ENCODE results near the gene CDH4. TPM values are rescaled to one million over a fixed set of nuclear protein-coding genes. Genes with fewer than 3 reads are reported as not detected.
A peak's percentile ranks its signal among the peaks of the same experiment; 100 is the strongest.

CDH4 gene
- total and polyA plus RNA-seq, 2 of the 13 experiments (the other 11 are each of a cell fraction or from before 2014, with no cell fraction given), result not detected

DNA sequence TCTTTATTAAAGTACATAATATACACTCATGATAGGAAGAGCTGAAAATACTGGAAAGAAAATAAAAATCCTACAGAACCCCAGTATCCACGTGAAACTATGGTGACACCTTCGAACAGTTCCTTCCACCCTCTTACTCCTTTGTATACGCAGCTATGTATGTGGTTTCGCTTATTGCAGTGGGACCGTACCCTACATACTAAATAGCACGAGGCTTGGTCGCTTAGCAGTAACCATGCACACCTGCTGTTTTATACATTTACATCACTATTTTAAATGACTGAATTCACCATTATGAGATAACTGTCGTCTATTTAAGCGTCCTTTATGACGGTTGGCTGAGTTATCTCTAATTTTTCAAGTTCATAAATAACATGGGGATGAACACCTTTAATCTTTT lies 400.1 kb downstream of the CDH4 start:
- no TSS peak for BruUV-seq (replicated peaks)

DNA sequence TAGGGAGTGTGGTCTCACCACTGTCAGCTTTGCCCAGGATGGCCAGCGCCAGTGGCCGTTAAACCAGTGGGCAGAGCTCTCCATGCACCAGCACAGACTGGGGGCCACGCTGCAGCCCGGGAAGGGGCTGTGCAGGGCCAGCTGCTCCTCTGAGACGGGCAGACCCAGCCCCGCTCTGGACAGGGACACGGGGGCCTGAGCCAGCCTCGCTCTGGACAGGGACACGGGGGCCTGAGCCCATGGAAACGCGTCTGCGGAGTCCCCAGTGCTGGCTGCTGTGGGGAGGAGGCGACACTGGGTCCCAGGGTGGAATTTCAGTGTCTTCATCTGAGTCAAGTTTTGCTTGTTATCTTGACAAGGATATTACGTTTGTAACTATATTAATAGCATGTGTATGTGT lies 402.7 kb downstream of the CDH4 start:
- BruUV-seq (replicated peaks), result no TSS peak
- TF ChIP-seq ZNF136 (CRISPR knock-in tag; IDR thresholded peaks at IDR 0.05; ENCODE audit: low read depth), result no peak
- TF ChIP-seq, protein P1, sequence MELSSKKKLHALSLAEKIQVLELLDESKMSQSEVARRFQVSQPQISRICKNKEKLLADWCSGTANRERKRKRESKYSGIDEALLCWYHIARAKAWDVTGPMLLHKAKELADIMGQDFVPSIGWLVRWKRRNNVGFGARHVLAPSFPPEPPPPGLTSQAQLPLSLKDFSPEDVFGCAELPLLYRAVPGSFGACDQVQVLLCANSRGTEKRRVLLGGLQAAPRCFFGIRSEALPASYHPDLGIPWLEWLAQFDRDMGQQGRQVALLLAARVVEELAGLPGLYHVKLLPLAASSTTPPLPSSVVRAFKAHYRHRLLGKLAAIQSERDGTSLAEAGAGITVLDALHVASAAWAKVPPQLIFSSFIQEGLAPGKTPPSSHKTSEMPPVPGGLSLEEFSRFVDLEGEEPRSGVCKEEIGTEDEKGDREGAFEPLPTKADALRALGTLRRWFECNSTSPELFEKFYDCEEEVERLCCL (CRISPR knock-in tag; IDR thresholded peaks at IDR 0.05; ENCODE audit: borderline replicate concordance), result no peak
- no peak for TF ChIP-seq SP4 (CRISPR knock-in tag; IDR thresholded peaks at IDR 0.05)
- TF ChIP-seq RXRB (CRISPR knock-in tag; IDR thresholded peaks at IDR 0.05; ENCODE audit: borderline replicate concordance), result no peak
- TF ChIP-seq, protein P2, sequence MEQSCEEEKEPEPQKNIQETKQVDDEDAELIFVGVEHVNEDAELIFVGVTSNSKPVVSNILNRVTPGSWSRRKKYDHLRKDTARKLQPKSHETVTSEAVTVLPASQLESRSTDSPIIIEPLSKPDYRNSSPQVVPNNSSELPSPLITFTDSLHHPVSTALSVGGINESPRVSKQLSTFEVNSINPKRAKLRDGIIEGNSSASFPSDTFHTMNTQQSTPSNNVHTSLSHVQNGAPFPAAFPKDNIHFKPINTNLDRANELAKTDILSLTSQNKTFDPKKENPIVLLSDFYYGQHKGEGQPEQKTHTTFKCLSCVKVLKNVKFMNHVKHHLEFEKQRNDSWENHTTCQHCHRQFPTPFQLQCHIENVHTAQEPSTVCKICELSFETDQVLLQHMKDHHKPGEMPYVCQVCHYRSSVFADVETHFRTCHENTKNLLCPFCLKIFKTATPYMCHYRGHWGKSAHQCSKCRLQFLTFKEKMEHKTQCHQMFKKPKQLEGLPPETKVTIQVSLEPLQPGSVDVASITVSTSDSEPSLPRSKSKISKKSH (CRISPR knock-in tag; IDR thresholded peaks at IDR 0.05; ENCODE audit: borderline replicate concordance), result no peak
- no peak for TF ChIP-seq MEF2D (CRISPR knock-in tag; IDR thresholded peaks at IDR 0.05)
- no peak for TF ChIP-seq POLR2AphosphoS2 (IDR thresholded peaks at IDR 0.05; ENCODE audit: low read depth, low read length)
- TF ChIP-seq GTF2F1 (IDR thresholded peaks at IDR 0.05; ENCODE audit: low read length), result no peak
- no peak for TF ChIP-seq HNRNPLL (IDR thresholded peaks at IDR 0.05; ENCODE audit: low read depth, low read length, poor library complexity, severe bottlenecking)
- TF ChIP-seq SNAI1 (CRISPR knock-in tag; IDR thresholded peaks at IDR 0.05; ENCODE audit: borderline replicate concordance), result no peak
- TF ChIP-seq ZNF577 (CRISPR knock-in tag; IDR thresholded peaks at IDR 0.05; ENCODE audit: borderline replicate concordance, low read depth), result no peak
- no peak for TF ChIP-seq MXI1 (IDR thresholded peaks at IDR 0.05; ENCODE audit: borderline replicate concordance, low read depth, low read length)
- no peak for TF ChIP-seq KLF15 (CRISPR knock-in tag; IDR thresholded peaks at IDR 0.05; ENCODE audit: borderline replicate concordance)
- TF ChIP-seq, protein P3, sequence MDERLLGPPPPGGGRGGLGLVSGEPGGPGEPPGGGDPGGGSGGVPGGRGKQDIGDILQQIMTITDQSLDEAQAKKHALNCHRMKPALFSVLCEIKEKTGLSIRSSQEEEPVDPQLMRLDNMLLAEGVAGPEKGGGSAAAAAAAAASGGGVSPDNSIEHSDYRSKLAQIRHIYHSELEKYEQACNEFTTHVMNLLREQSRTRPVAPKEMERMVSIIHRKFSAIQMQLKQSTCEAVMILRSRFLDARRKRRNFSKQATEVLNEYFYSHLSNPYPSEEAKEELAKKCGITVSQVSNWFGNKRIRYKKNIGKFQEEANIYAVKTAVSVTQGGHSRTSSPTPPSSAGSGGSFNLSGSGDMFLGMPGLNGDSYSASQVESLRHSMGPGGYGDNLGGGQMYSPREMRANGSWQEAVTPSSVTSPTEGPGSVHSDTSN (CRISPR knock-in tag; IDR thresholded peaks at IDR 0.05), result no peak
- no peak for TF ChIP-seq ZNF24 (IDR thresholded peaks at IDR 0.05)

More for the DNA sequence above, 400.1 kb downstream of the CDH4 start:
- in situ Hi-C loops (cut with HindIII; ENCODE audit: extremely low pct_ligation_motif_present, low pct_unique_long_range_greater_than_20kb), result no loop called here
- TF ChIP-seq ZBTB7B (CRISPR knock-in tag; IDR thresholded peaks at IDR 0.05) (no peak), EZH2 (conservative IDR thresholded peaks at IDR 0.05; ENCODE audit: low read depth, low read length) (peak; percentile 58; the same call in 1 of the 2 replicates), MED13 (CRISPR knock-in tag; IDR thresholded peaks at IDR 0.05) (no peak)
- Histone ChIP-seq H4K20me1 (ENCODE audit: insufficient read depth, low read length) (no peaks in the 10 kb centered on the region; the same call in 1 of the 2 replicates), H3K9ac (ENCODE audit: insufficient read depth, low read depth, low read length) (no peak overlapping the region), H3K4me3 (replicated peaks in 1 of 3; ENCODE audit: insufficient read depth in 1 of 3, low read depth in 2 of 3, low read length in 3 of 3) (no peak overlapping the region), H2AFZ (ENCODE audit: low read length) (no peak overlapping the region), H3K9me3 (ENCODE audit: low read length) (no peaks in the 10 kb centered on the region), H3K27me3 (ENCODE audit: control insufficient read depth in 1 of 2, insufficient read depth in 2 of 2, low read length in 2 of 2) (peaks cover 12 to 71% of the 10 kb centered on the region in 2 experiments), H3K36me3 (replicated peaks in 1 of 2; ENCODE audit: control insufficient read depth in 1 of 2, insufficient read depth in 2 of 2, low read length in 2 of 2) (no peaks in the 10 kb centered on the region), H3K27ac (ENCODE audit: extremely low read length, insufficient read depth, low read length) (no peak overlapping the region), H3K4me1 (ENCODE audit: insufficient read depth, low read length) (no peaks in the 10 kb centered on the region), H3K4me2 (ENCODE audit: low read depth, low read length) (no peak overlapping the region), H3K79me2 (ENCODE audit: insufficient read depth, low read length) (no peaks in the 10 kb centered on the region)
- CTCF ChIA-PET (ENCODE audit: low intra/inter-chr PET ratio, low total read pairs), result no interaction called here
- FAIRE-seq (no peak), DNase-seq (ENCODE audit: low spot score) (no peak), ATAC-seq (no peak)
- 33% methylated on average over 10 of the region's 10 CpGs for WGBS (ENCODE audit: low lambda C conversion rate)
- intact Hi-C loops (cut with micrococcal nuclease; ENCODE audit: unreplicated experiment), result no loop called here
- POLR2A ChIA-PET, result no interaction called here

More for the DNA sequence above, 402.7 kb downstream of the CDH4 start:
- 5% methylated on average over 6 of the region's 14 CpGs for WGBS (ENCODE audit: low lambda C conversion rate)
- DNase-seq (ENCODE audit: low spot score), result no peak
- in situ Hi-C loops (cut with HindIII; ENCODE audit: extremely low pct_ligation_motif_present, low pct_unique_long_range_greater_than_20kb), result no loop called here
- H3K4me1 ChIP-seq (ENCODE audit: insufficient read depth, low read length), result no peaks in the 10 kb centered on the region
- no peak for FAIRE-seq
- H2AFZ ChIP-seq (ENCODE audit: low read length), result no peak overlapping the region
- H3K27me3 ChIP-seq (ENCODE audit: control insufficient read depth in 1 of 2, insufficient read depth in 2 of 2, low read length in 2 of 2), result peaks cover 7 to 67% of the 10 kb centered on the region in 2 experiments
- H3K9me3 ChIP-seq (ENCODE audit: low read length), result no peaks in the 10 kb centered on the region
- H3K79me2 ChIP-seq (ENCODE audit: insufficient read depth, low read length), result no peaks in the 10 kb centered on the region
- POLR2A ChIA-PET, result no interaction called here
- no peak for ATAC-seq
- no peaks in the 10 kb centered on the region for H3K36me3 ChIP-seq (replicated peaks in 1 of 2; ENCODE audit: control insufficient read depth in 1 of 2, insufficient read depth in 2 of 2, low read length in 2 of 2)
- H3K9ac ChIP-seq (ENCODE audit: insufficient read depth, low read depth, low read length), result no peak overlapping the region
- H3K4me2 ChIP-seq (ENCODE audit: low read depth, low read length), result no peak overlapping the region
- CTCF ChIA-PET (ENCODE audit: low intra/inter-chr PET ratio, low total read pairs), result no interaction called here
- no peaks in the 10 kb centered on the region; the same call in 1 of the 2 replicates for H4K20me1 ChIP-seq (ENCODE audit: insufficient read depth, low read length)
- H3K4me3 ChIP-seq (replicated peaks in 1 of 3; ENCODE audit: insufficient read depth in 1 of 3, low read depth in 2 of 3, low read length in 3 of 3), result no peak overlapping the region
- no peak overlapping the region for H3K27ac ChIP-seq (ENCODE audit: extremely low read length, insufficient read depth, low read length)
- intact Hi-C loops (cut with micrococcal nuclease; ENCODE audit: unreplicated experiment), result no loop called here

Data from HepG2 (cell line).